Measurements from ENCODE around the gene F8. TPM values are rescaled to one million over a fixed set of nuclear protein-coding genes. Genes with fewer than 3 reads are reported as not detected.

F8 gene
- total and polyA plus RNA-seq, 2 experiments from 2014 or later: 4.5 to 7.5 TPM

- peak overlapping the region; percentile 70 for H3K4me3 ChIP-seq
- no peaks in the 10 kb centered on the region for H3K9me3 ChIP-seq (ENCODE audit: low read depth)
- DNase-seq (ENCODE audit: low read depth in 1 of 2, low spot score in 1 of 2): peak in 1 of 2 donors; percentile 51
- no peak for TF ChIP-seq CTCF (IDR thresholded peaks at IDR 0.05; ENCODE audit: low read depth, low read length)
- no peaks in the 10 kb centered on the region for H3K36me3 ChIP-seq
- H3K4me1 ChIP-seq (ENCODE audit: low read depth): no peaks in the 10 kb centered on the region
- no peaks in the 10 kb centered on the region for H3K27me3 ChIP-seq
- H3K27ac ChIP-seq: no peak overlapping the region
Measured at GRCh38 chrX:154805696-154806091, 216.8 kb downstream of the F8 start.

GRCh38 chrX:154804957-154805695 is 217.4 kb downstream of the F8 start, which contains the start of gene MPP1:
Gene MPP1 (minus strand): TSS chrX:154805485. CDS start chrX:154805373, 112 bp downstream.
- Histone ChIP-seq H3K27me3 (no peaks in the 10 kb centered on the region), H3K4me3 (peak within 1 kb of the TSS; percentile 70), H3K9me3 (ENCODE audit: low read depth) (no peaks in the 10 kb centered on the region), H3K36me3 (no peaks in the 10 kb centered on the region), H3K27ac (peak within 1 kb of the TSS; percentile 73), H3K4me1 (ENCODE audit: low read depth) (no peaks in the 10 kb centered on the region)
- peak; percentile 81 to 85 for DNase-seq (ENCODE audit: low read depth in 1 of 2, low spot score in 1 of 2)
- no peak for TF ChIP-seq CTCF (IDR thresholded peaks at IDR 0.05; ENCODE audit: low read depth, low read length)

- Histone ChIP-seq H3K27ac (peak overlapping the region; percentile 73), H3K36me3 (no peaks in the 10 kb centered on the region), H3K4me3 (peak overlapping the region; percentile 70), H3K27me3 (no peaks in the 10 kb centered on the region), H3K9me3 (ENCODE audit: low read depth) (no peaks in the 10 kb centered on the region), H3K4me1 (ENCODE audit: low read depth) (no peaks in the 10 kb centered on the region)
- DNase-seq (ENCODE audit: low read depth in 1 of 2, low spot score in 1 of 2): no peak
- no peak for TF ChIP-seq CTCF (IDR thresholded peaks at IDR 0.05; ENCODE audit: low read depth, low read length)
Measured at GRCh38 chrX:154804261-154804956, 218.1 kb downstream of the F8 start.

- no peak for TF ChIP-seq CTCF (IDR thresholded peaks at IDR 0.05; ENCODE audit: low read depth, low read length)
- no peaks in the 10 kb centered on the region for H3K4me1 ChIP-seq (ENCODE audit: low read depth)
- no peak overlapping the region for H3K4me3 ChIP-seq
- no peak overlapping the region for H3K27ac ChIP-seq
- no peaks in the 10 kb centered on the region for H3K27me3 ChIP-seq
- H3K36me3 ChIP-seq: no peaks in the 10 kb centered on the region
- H3K9me3 ChIP-seq (ENCODE audit: low read depth): no peaks in the 10 kb centered on the region
- DNase-seq (ENCODE audit: low read depth in 1 of 2, low spot score in 1 of 2): no peak
Measured at GRCh38 chrX:154802947-154803346, 219.6 kb downstream of the F8 start.

- Histone ChIP-seq H3K4me3 (no peak overlapping the region), H3K27me3 (no peaks in the 10 kb centered on the region), H3K27ac (no peak overlapping the region), H3K4me1 (ENCODE audit: low read depth) (no peaks in the 10 kb centered on the region), H3K9me3 (ENCODE audit: low read depth) (no peaks in the 10 kb centered on the region), H3K36me3 (no peaks in the 10 kb centered on the region)
- DNase-seq (ENCODE audit: low read depth in 1 of 2, low spot score in 1 of 2): no peak
- TF ChIP-seq CTCF (IDR thresholded peaks at IDR 0.05; ENCODE audit: low read depth, low read length): no peak
Measured at GRCh38 chrX:154800478-154801210, 221.9 kb downstream of the F8 start.

Measured in cardiac muscle cell (in vitro differentiated cells and primary cell).